Naive thymus-derived CD8-positive, alpha-beta T cell (primary cell): ENCODE measurements around the gene RPL12. TPM values are rescaled to one million over a fixed set of nuclear protein-coding genes. Genes with fewer than 3 reads are reported as not detected.
A peak's percentile ranks its signal among the peaks of the same experiment; 100 is the strongest.

Source experiments
- ATAC-seq, 2 donors: fragments of 150-1000 bp; cut with Tn5 transposase in 1 of 2; sonication (Bioruptor Pico), chemical (Tn5 transposase) in 1 of 2; 1 replicate in 1 of 2; 2 replicates in 1 of 2; pipeline ENCODE4 v1.10.0; 2021; ENCODE audit warnings: mild to moderate bottlenecking in 2 of 2, moderate library complexity in 2 of 2
- POLR2A ChIA-PET: fragments of 350-600 bp; sonication (Branson Sonifier 250); formaldehyde crosslinking; loops from one replicate; lab custom pipeline; 2021; ENCODE audit warnings: antibody characterized with exemption; lab: Charles Lee
- DNase-seq, 10 donors: peaks; one replicate each; pipeline versions ENCODE4 v3.0.0 to v3.0.0-alpha.2; 2020 to 2022
- H3K27ac Mint-ChIP-seq, 10 donors: one replicate each; pipeline ENCODE4 v1.8.0; 2020 to 2022; ENCODE audit warnings: mild to moderate bottlenecking in 10 of 10, mixed read lengths in 10 of 10, moderate library complexity in 4 of 10, inconsistent platforms in 1 of 10
- H3K27me3 Mint-ChIP-seq, 5 donors: one replicate each; pipeline ENCODE4 v1.8.0; 2021 to 2022; ENCODE audit warnings: mixed read lengths in 5 of 5
- H3K36me3 Mint-ChIP-seq, 3 donors: one replicate each; pipeline ENCODE4 v1.8.0; 2020 to 2022; ENCODE audit warnings: mixed read lengths in 3 of 3, mild to moderate bottlenecking in 2 of 3, inconsistent platforms in 1 of 3
- H3K4me1 Mint-ChIP-seq, 4 donors: one replicate each; pipeline ENCODE4 v1.8.0; 2021 to 2022; ENCODE audit warnings: mixed read lengths in 4 of 4
- H3K4me3 Mint-ChIP-seq, 10 donors: one replicate each; pipeline ENCODE4 v1.8.0; 2020 to 2022; ENCODE audit warnings: mild to moderate bottlenecking in 10 of 10, mixed read lengths in 10 of 10, moderate library complexity in 6 of 10, inconsistent platforms in 1 of 10
- H3K9me3 Mint-ChIP-seq, 9 donors: one replicate each; pipeline ENCODE4 v1.8.0; 2020 to 2022; ENCODE audit warnings: mixed read lengths in 9 of 9, mild to moderate bottlenecking in 3 of 9, inconsistent platforms in 1 of 9, moderate library complexity in 1 of 9
- polyA plus RNA-seq, 3 donors: library from polyadenylated mRNA; unstranded; fragments of 300-500 nt; fragmentation: Illumina TruSeq; gene quantifications; one replicate each; pipeline ENCODE4 v1.2.3, GENCODE V29; 2021
- total RNA-seq, 8 experiments: library from RNA in 2 of 8; stranded (reverse) in 2 of 8; gene quantifications; one replicate each; pipeline ENCODE4 v1.2.3 and lab custom pipeline; 2021 to 2026

Gene RPL12
- total and polyA plus RNA-seq, 5 experiments from 2014 or later: 1,452 to 2,420 (median 1,731) TPM

GRCh38 chr9:127415657-127416056 is 35.5 kb downstream of the RPL12 start:
- H3K9me3 Mint-ChIP-seq: no peaks in the 10 kb centered on the region
- POLR2A ChIA-PET: no interaction called here
- no peak overlapping the region for H3K27ac Mint-ChIP-seq
- H3K36me3 Mint-ChIP-seq: no peaks in the 10 kb centered on the region
- H3K27me3 Mint-ChIP-seq: peaks cover 20 to 43% (median 33%) of the 10 kb centered on the region in 5 donors
- H3K4me3 Mint-ChIP-seq: no peak overlapping the region
- DNase-seq (no peak), ATAC-seq (no peak)
- H3K4me1 Mint-ChIP-seq: peaks cover 0 to 10% (median 3%) of the 10 kb centered on the region in 4 donors

GRCh38 chr9:127415141-127415540 is 36.1 kb downstream of the RPL12 start:
- Mint-ChIP-seq H3K4me1 (peaks cover 0 to 10% (median 3%) of the 10 kb centered on the region in 4 donors), H3K27ac (peak overlapping the region in 1 of 10 donors; percentile 61), H3K9me3 (no peaks in the 10 kb centered on the region), H3K36me3 (no peaks in the 10 kb centered on the region), H3K4me3 (no peak overlapping the region), H3K27me3 (peaks cover 20 to 48% (median 33%) of the 10 kb centered on the region in 5 donors)
- ATAC-seq: no peak
- POLR2A ChIA-PET: no interaction called here
- no peak for DNase-seq

GRCh38 chr9:127411122-127411521 is 40.1 kb downstream of the RPL12 start:
- Mint-ChIP-seq H3K27ac (no peak overlapping the region), H3K4me3 (no peak overlapping the region), H3K4me1 (peaks cover 0 to 6% (median 3%) of the 10 kb centered on the region in 4 donors), H3K9me3 (no peaks in the 10 kb centered on the region), H3K36me3 (peaks cover 0 to under 1% (median 0%) of the 10 kb centered on the region in 3 donors), H3K27me3 (peaks cover 24 to 69% (median 43%) of the 10 kb centered on the region in 5 donors)
- ATAC-seq (no peak), DNase-seq (no peak)
- POLR2A ChIA-PET: no interaction called here

GRCh38 chr9:127407492-127407843 is 43.7 kb downstream of the RPL12 start:
- no peak overlapping the region for H3K4me3 Mint-ChIP-seq
- ATAC-seq (no peak), DNase-seq (no peak)
- no peak overlapping the region for H3K27ac Mint-ChIP-seq
- POLR2A ChIA-PET: interaction anchor here (1.0 to 1.4 kb wide), 2 partner anchors 10 to 43 kb away, joined by 3 read pairs; partner anchors contain the start of genes RPL12 and SLC2A8
- peaks cover 0 to 6% (median 0%) of the 10 kb centered on the region in 4 donors for H3K4me1 Mint-ChIP-seq
- peaks cover 0 to 2% (median 0%) of the 10 kb centered on the region in 3 donors for H3K36me3 Mint-ChIP-seq
- peaks cover 16 to 71% (median 33%) of the 10 kb centered on the region in 5 donors for H3K27me3 Mint-ChIP-seq
- no peaks in the 10 kb centered on the region for H3K9me3 Mint-ChIP-seq

GRCh38 chr9:127406799-127407491 is 44.3 kb downstream of the RPL12 start:
- H3K27ac Mint-ChIP-seq: peak overlapping the region in 1 of 10 donors; percentile 18
- POLR2A ChIA-PET: interaction anchor here (1.0 to 1.4 kb wide), 2 partner anchors 10 to 44 kb away, joined by 3 read pairs; partner anchors contain the start of genes RPL12 and SLC2A8

GRCh38 chr9:127405344-127406125 is 45.7 kb downstream of the RPL12 start:
- ATAC-seq (no peak), DNase-seq (no peak)
- peaks cover 9 to 74% (median 23%) of the 10 kb centered on the region in 5 donors for H3K27me3 Mint-ChIP-seq
- H3K36me3 Mint-ChIP-seq: peaks cover 0 to 2% (median 0%) of the 10 kb centered on the region in 3 donors
- no peak overlapping the region for H3K4me3 Mint-ChIP-seq
- H3K27ac Mint-ChIP-seq: no peak overlapping the region
- no peaks in the 10 kb centered on the region for H3K4me1 Mint-ChIP-seq
- H3K9me3 Mint-ChIP-seq: no peaks in the 10 kb centered on the region
- POLR2A ChIA-PET: no interaction called here

More at GRCh38 chr9:127406799-127407491, 44.3 kb downstream of the RPL12 start:
- ATAC-seq (no peak), DNase-seq (no peak)
- no peaks in the 10 kb centered on the region for H3K9me3 Mint-ChIP-seq
- peaks cover 0 to 2% (median 0%) of the 10 kb centered on the region in 3 donors for H3K36me3 Mint-ChIP-seq
- no peak overlapping the region for H3K4me3 Mint-ChIP-seq
- H3K4me1 Mint-ChIP-seq: peaks cover 0 to 6% (median 0%) of the 10 kb centered on the region in 4 donors
- H3K27me3 Mint-ChIP-seq: peaks cover 14 to 70% (median 31%) of the 10 kb centered on the region in 5 donors

GRCh38 chr9:127404631-127405030 is 46.6 kb downstream of the RPL12 start:
- Mint-ChIP-seq H3K4me3 (no peak overlapping the region), H3K9me3 (no peaks in the 10 kb centered on the region), H3K27me3 (peaks cover 9 to 79% (median 29%) of the 10 kb centered on the region in 5 donors), H3K27ac (no peak overlapping the region), H3K36me3 (peaks cover 0 to 2% (median 0%) of the 10 kb centered on the region in 3 donors), H3K4me1 (no peaks in the 10 kb centered on the region)
- DNase-seq (no peak), ATAC-seq (no peak)
- POLR2A ChIA-PET: interaction anchor here (0.6 to 1.3 kb wide), 2 partner anchors 23 to 47 kb away, joined by 3 to 4 read pairs; partner anchors contain the start of genes LRSAM1 and RPL12

- no peak overlapping the region for H3K4me3 Mint-ChIP-seq
- POLR2A ChIA-PET: interaction anchor here (1.3 kb wide), 1 partner anchor 48 kb away, joined by 4 read pairs; the partner anchor contains the start of genes LRSAM1 and RPL12
- peaks cover 0 to 2% (median 0%) of the 10 kb centered on the region in 3 donors for H3K36me3 Mint-ChIP-seq
- peaks cover 9 to 87% (median 35%) of the 10 kb centered on the region in 5 donors for H3K27me3 Mint-ChIP-seq
- DNase-seq: no peak
- peaks cover 0 to 1% (median under 1%) of the 10 kb centered on the region in 4 donors for H3K4me1 Mint-ChIP-seq
- H3K27ac Mint-ChIP-seq: no peak overlapping the region
- ATAC-seq: no peak
- H3K9me3 Mint-ChIP-seq: no peaks in the 10 kb centered on the region
Observed at GRCh38 chr9:127403507-127404192, 47.6 kb downstream of the RPL12 start.

GRCh38 chr9:127402401-127403090 is 48.7 kb downstream of the RPL12 start:
- peaks cover 11 to 86% (median 42%) of the 10 kb centered on the region in 5 donors for H3K27me3 Mint-ChIP-seq
- ATAC-seq (no peak), DNase-seq (no peak)
- peaks cover 6 to 9% (median 8%) of the 10 kb centered on the region in 4 donors for H3K4me1 Mint-ChIP-seq
- POLR2A ChIA-PET: no interaction called here
- peak overlapping the region in 1 of 10 donors; percentile 40 for H3K27ac Mint-ChIP-seq
- no peak overlapping the region for H3K4me3 Mint-ChIP-seq
- H3K9me3 Mint-ChIP-seq: no peaks in the 10 kb centered on the region
- H3K36me3 Mint-ChIP-seq: peaks cover 0 to 2% (median 0%) of the 10 kb centered on the region in 3 donors

GRCh38 chr9:127399736-127400269 is 51.4 kb downstream of the RPL12 start:
- no peak for DNase-seq
- no peaks in the 10 kb centered on the region for H3K9me3 Mint-ChIP-seq
- POLR2A ChIA-PET: interaction anchor here (1.3 kb wide), 1 partner anchor 51 kb away, joined by 6 read pairs; the partner anchor contains the start of genes LRSAM1 and RPL12
- peaks cover 6 to 21% (median 13%) of the 10 kb centered on the region in 4 donors for H3K4me1 Mint-ChIP-seq
- H3K36me3 Mint-ChIP-seq: no peaks in the 10 kb centered on the region
- ATAC-seq: no peak
- H3K4me3 Mint-ChIP-seq: no peak overlapping the region
- no peak overlapping the region for H3K27ac Mint-ChIP-seq
- peaks cover 19 to 82% (median 42%) of the 10 kb centered on the region in 5 donors for H3K27me3 Mint-ChIP-seq

GRCh38 chr9:127398715-127399400 is 52.3 kb downstream of the RPL12 start:
- Mint-ChIP-seq H3K36me3 (no peaks in the 10 kb centered on the region), H3K27ac (no peak overlapping the region), H3K4me1 (peaks cover 6 to 21% (median 13%) of the 10 kb centered on the region in 4 donors), H3K27me3 (peaks cover 25 to 84% (median 42%) of the 10 kb centered on the region in 5 donors), H3K4me3 (peak overlapping the region in 6 of 10 donors; percentile 45 to 83 (median 74)), H3K9me3 (no peaks in the 10 kb centered on the region)
- POLR2A ChIA-PET: interaction anchor here (0.6 to 1.3 kb wide), 4 partner anchors 25 to 168 kb away, joined by 3 to 6 read pairs (median 5); partner anchors contain the start of genes LRSAM1 and RPL12
- no peak for DNase-seq
- no peak for ATAC-seq
